Neural crest cell (in vitro differentiated cells): ENCODE data around the gene COP1. TPM values are rescaled to one million over a fixed set of nuclear protein-coding genes. Genes with fewer than 3 reads are reported as not detected.

Experiments used
- DNase-seq: peaks from one replicate; pipeline ENCODE4 v3.0.0; 2021; ENCODE audit warnings: low read depth, mixed read lengths, low spot score
- H3K27ac Mint-ChIP-seq: one replicate; pipeline ENCODE4 v1.8.0; 2021; ENCODE audit warnings: mild to moderate bottlenecking, mixed read lengths; ENCODE audit not compliant: unreplicated experiment
- H3K27me3 Mint-ChIP-seq: 2 replicates; pipeline ENCODE4 v1.8.0; 2021; ENCODE audit warnings: low read depth, mild to moderate bottlenecking, mixed read lengths
- H3K36me3 Mint-ChIP-seq: 2 replicates; pipeline ENCODE4 v1.8.0; 2021; ENCODE audit warnings: low read depth, mild to moderate bottlenecking, mixed read lengths
- H3K4me1 Mint-ChIP-seq: 2 replicates; pipeline ENCODE4 v1.8.0; 2021; ENCODE audit warnings: mixed read lengths
- H3K4me3 Mint-ChIP-seq: one replicate; pipeline ENCODE4 v1.8.0; 2021; ENCODE audit warnings: mild to moderate bottlenecking, mixed read lengths
- H3K9me3 Mint-ChIP-seq: 2 replicates; pipeline ENCODE4 v1.8.0; 2021; ENCODE audit warnings: mixed read lengths
- CTCF ChIP-seq: fragments of 200-600 bp; sonication (generic); conservative IDR thresholded peaks from 2 replicates; pipeline ENCODE4 v1.5.0; 2021; ENCODE audit warnings: antibody characterized with exemption, mild to moderate bottlenecking
- total RNA-seq: library from RNA; stranded (reverse); gene quantifications from 2 replicates; pipeline ENCODE4 v1.2.1, GENCODE V29; 2021

The COP1 gene
- total RNA-seq, 1 donor from 2014 or later, result 48.4 TPM

GRCh38 chr1:175976865-175977642 lies 230.0 kb downstream of the COP1 start:
- H3K4me3 Mint-ChIP-seq, result no peak overlapping the region
- peaks cover 12% of the 10 kb centered on the region for H3K4me1 Mint-ChIP-seq
- no peak overlapping the region for H3K27ac Mint-ChIP-seq
- H3K27me3 Mint-ChIP-seq, result no peaks in the 10 kb centered on the region
- H3K9me3 Mint-ChIP-seq, result peaks cover 8% of the 10 kb centered on the region
- TF ChIP-seq CTCF, result no peak
- no peak for DNase-seq
- peaks cover 17% of the 10 kb centered on the region for H3K36me3 Mint-ChIP-seq

- H3K9me3 Mint-ChIP-seq, result no peaks in the 10 kb centered on the region
- H3K27me3 Mint-ChIP-seq, result no peaks in the 10 kb centered on the region
- H3K36me3 Mint-ChIP-seq, result peaks cover 7% of the 10 kb centered on the region
- H3K4me1 Mint-ChIP-seq, result no peaks in the 10 kb centered on the region
- H3K27ac Mint-ChIP-seq, result no peak overlapping the region
- TF ChIP-seq CTCF, result no peak
- DNase-seq, result no peak
- H3K4me3 Mint-ChIP-seq, result no peak overlapping the region
Measured at GRCh38 chr1:175969231-175969630, 237.9 kb downstream of the COP1 start.

GRCh38 chr1:175968486-175969172 lies 238.5 kb downstream of the COP1 start:
- no peak overlapping the region for H3K4me3 Mint-ChIP-seq
- no peaks in the 10 kb centered on the region for H3K4me1 Mint-ChIP-seq
- no peak overlapping the region for H3K27ac Mint-ChIP-seq
- H3K27me3 Mint-ChIP-seq, result no peaks in the 10 kb centered on the region
- no peak for DNase-seq
- H3K9me3 Mint-ChIP-seq, result no peaks in the 10 kb centered on the region
- H3K36me3 Mint-ChIP-seq, result peaks cover 7% of the 10 kb centered on the region
- TF ChIP-seq CTCF, result no peak

GRCh38 chr1:175963740-175964139 lies 243.3 kb downstream of the COP1 start:
- no peaks in the 10 kb centered on the region for H3K27me3 Mint-ChIP-seq
- TF ChIP-seq CTCF, result no peak
- no peak overlapping the region for H3K4me3 Mint-ChIP-seq
- peaks cover 10% of the 10 kb centered on the region for H3K36me3 Mint-ChIP-seq
- H3K4me1 Mint-ChIP-seq, result peaks cover 5% of the 10 kb centered on the region
- DNase-seq, result no peak
- H3K9me3 Mint-ChIP-seq, result no peaks in the 10 kb centered on the region
- no peak overlapping the region for H3K27ac Mint-ChIP-seq

GRCh38 chr1:175960169-175960568 lies 246.9 kb downstream of the COP1 start:
- peaks cover 5% of the 10 kb centered on the region for H3K4me1 Mint-ChIP-seq
- no peaks in the 10 kb centered on the region for H3K27me3 Mint-ChIP-seq
- peaks cover 18% of the 10 kb centered on the region for H3K36me3 Mint-ChIP-seq
- H3K4me3 Mint-ChIP-seq, result no peak overlapping the region
- DNase-seq, result no peak
- TF ChIP-seq CTCF, result no peak
- no peaks in the 10 kb centered on the region for H3K9me3 Mint-ChIP-seq
- no peak overlapping the region for H3K27ac Mint-ChIP-seq
